GM12878 (cell line): Measurements from ENCODE around the gene SNRPA. TPM values are rescaled to one million over a fixed set of nuclear protein-coding genes. Genes with fewer than 3 reads are reported as not detected.

Source experiments
- ATAC-seq: fragments of 200-7000 bp; cut with Tn5 transposase; 3 replicates; pipeline ENCODE4 v1.9.1; 2020; ENCODE audit warnings: mild to moderate bottlenecking, moderate library complexity
- BruUV-seq: library from RNA; stranded (reverse); fragments of 400-500 nt; replicated peaks from 2 replicates; lab custom pipeline; 2021; lab: Mats Ljungman, UMichigan
- CTCF ChIA-PET: fragments of 300-600 bp; sonication (Branson Sonifier 250); formaldehyde crosslinking; extraction: SDS; loops from one replicate; lab custom pipeline; 2021; ENCODE audit warnings: inconsistent platforms; lab: Yijun Ruan, JAX
- POLR2A ChIA-PET: fragments of 350-600 bp; formaldehyde crosslinking; extraction: SDS; loops from one replicate; lab custom pipeline; 2021; ENCODE audit warnings: inconsistent platforms; lab: Charles Lee
- RAD21 ChIA-PET: fragments of 300-600 bp; sonication (Branson Sonifier 250); formaldehyde crosslinking; loops from one replicate; lab custom pipeline; 2023; ENCODE audit warnings: antibody characterized with exemption; ENCODE audit not compliant: unreplicated experiment; lab: Charles Lee
- SMC1A ChIA-PET: fragments of 300-600 bp; sonication (Branson Sonifier 250); formaldehyde crosslinking; loops from one replicate; lab custom pipeline; 2023; ENCODE audit not compliant: unreplicated experiment, uncharacterized antibody; lab: Charles Lee
- DNase-seq: peaks from one replicate; pipeline ENCODE4 v3.0.0-alpha.2; 2011; ENCODE audit warnings: low read depth, low spot score
- FAIRE-seq: peaks from 3 replicates; lab custom pipeline; 2011; peaks lifted over from hg19 to GRCh38; lab: Jason Lieb, UNC
- H2AFZ ChIP-seq: 2 replicates; pipeline ENCODE4 v1.6.0; 2011; ENCODE audit warnings: low read depth, low read length, control low read depth; ENCODE audit not compliant: control insufficient read depth
- H3K27ac ChIP-seq: 2 replicates; pipeline ENCODE4 v1.5.1; 2011; ENCODE audit warnings: control low read depth; ENCODE audit not compliant: control insufficient read depth, insufficient read depth
- H3K27me3 ChIP-seq, 2 experiments: replicated peaks in 1 of 2; 2 replicates each; pipeline versions ENCODE4 v1.6.0 to v1.6.1; 2011; ENCODE audit warnings: low read length in 1 of 2; ENCODE audit not compliant: control insufficient read depth in 2 of 2, insufficient read depth in 2 of 2
- H3K36me3 ChIP-seq, 2 experiments: 2 replicates each; pipeline ENCODE4 v1.5.1; 2011; ENCODE audit warnings: low read length in 1 of 2; ENCODE audit not compliant: control insufficient read depth in 2 of 2, insufficient read depth in 2 of 2
- H3K4me1 ChIP-seq: 2 replicates; pipeline ENCODE4 v1.6.1; 2011; ENCODE audit warnings: mild to moderate bottlenecking, low read length, moderate library complexity, mixed read lengths; ENCODE audit not compliant: control insufficient read depth, insufficient read depth
- H3K4me2 ChIP-seq: 2 replicates; pipeline ENCODE4 v1.6.0; 2011; ENCODE audit warnings: control low read depth; ENCODE audit not compliant: control insufficient read depth, insufficient read depth
- H3K4me3 ChIP-seq: fragments of 200-600 bp; sonication (generic); 2 replicates; pipeline ENCODE4 v1.5.1; 2016
- H3K79me2 ChIP-seq: 2 replicates; pipeline ENCODE4 v1.6.0; 2011; ENCODE audit warnings: low read length; ENCODE audit not compliant: control insufficient read depth, insufficient read depth
- H3K9ac ChIP-seq: 2 replicates; pipeline ENCODE4 v1.8.0; 2011; ENCODE audit warnings: low read length, control low read depth, mixed read lengths; ENCODE audit not compliant: control insufficient read depth, insufficient read depth
- H3K9me3 ChIP-seq: replicated peaks from 3 replicates; pipeline ENCODE4 v1.5.1; 2011; ENCODE audit warnings: mild to moderate bottlenecking, low read length; ENCODE audit not compliant: control insufficient read depth, insufficient read depth
- H4K20me1 ChIP-seq: 2 replicates; pipeline ENCODE4 v1.6.0; 2011; ENCODE audit not compliant: control insufficient read depth, insufficient read depth
- CHD2 ChIP-seq: IDR thresholded peaks from 2 replicates; pipeline ENCODE4 v1.6.1; 2011; ENCODE audit warnings: low read depth, low read length, improper control_type of control experiment, borderline replicate concordance
- ESRRA ChIP-seq: IDR thresholded peaks from 2 replicates; pipeline ENCODE4 v1.6.1; 2012; ENCODE audit warnings: mild to moderate bottlenecking, low read length, improper control_type of control experiment
- ETV6 ChIP-seq, 2 experiments: fragments of 450-650 bp in 1 of 2; IDR thresholded peaks in 1 of 2; conservative IDR thresholded peaks in 1 of 2; 2 replicates each; pipeline ENCODE4 v1.6.1; 2014; ENCODE audit warnings: antibody characterized with exemption in 1 of 2, borderline replicate concordance in 1 of 2, low read depth in 1 of 2, mild to moderate bottlenecking in 1 of 2, moderate library complexity in 1 of 2
- IKZF2 ChIP-seq, 2 experiments: fragments of 450-650 bp; IDR thresholded peaks; 2 replicates each; pipeline ENCODE4 v1.6.1; 2017; ENCODE audit warnings: mild to moderate bottlenecking in 2 of 2, moderate library complexity in 2 of 2
- MEF2B ChIP-seq: fragments of 450-650 bp; IDR thresholded peaks from 2 replicates; pipeline ENCODE4 v1.6.1; 2018; ENCODE audit warnings: mild to moderate bottlenecking, moderate library complexity; ENCODE audit not compliant: partially characterized antibody, poor library complexity, severe bottlenecking
- POLR2A ChIP-seq: IDR thresholded peaks from 2 replicates; pipeline ENCODE4 v1.6.1; 2011; ENCODE audit warnings: low read depth, mild to moderate bottlenecking, low read length
- SMARCA5 ChIP-seq: fragments of 450-650 bp; IDR thresholded peaks from 2 replicates; pipeline ENCODE4 v1.6.1; 2017; ENCODE audit warnings: mild to moderate bottlenecking
- SPI1 ChIP-seq: IDR thresholded peaks from 2 replicates; pipeline ENCODE4 v1.6.1; 2011; ENCODE audit warnings: low read depth, mild to moderate bottlenecking, low read length, moderate library complexity, borderline replicate concordance; ENCODE audit not compliant: insufficient read depth
- SRF ChIP-seq, 2 experiments: IDR thresholded peaks; 2 replicates each; pipeline ENCODE4 v1.6.1; 2011; ENCODE audit warnings: low read depth in 2 of 2, low read length in 2 of 2, mild to moderate bottlenecking in 1 of 2, moderate library complexity in 1 of 2
- TCF12 ChIP-seq: IDR thresholded peaks from 2 replicates; pipeline ENCODE4 v1.6.1; 2011; ENCODE audit warnings: low read depth, mild to moderate bottlenecking, low read length
- WGBS: methylation state at CpG from one replicate; pipeline ENCODE4 v1.1.6; 2016; ENCODE audit warnings: low lambda C conversion rate; ENCODE audit not compliant: insufficient replicate concordance, insufficient coverage; ENCODE audit errors: missing lambda C conversion rate; 5-methylcytosine and 5-hydroxymethylcytosine counted together
- in situ Hi-C: fragments of 300-500 bp; cut with MboI; formaldehyde crosslinking; loops from 9 replicates; pipeline ENCODE4 v1.14.3; 2018; ENCODE audit warnings: mixed read lengths
- intact Hi-C: fragments of 100-400 bp; cut with micrococcal nuclease; formaldehyde crosslinking; loops from one replicate; pipeline ENCODE4 v1.14.2; 2022; ENCODE audit not compliant: unreplicated experiment
- polyA plus RNA-seq, 11 experiments: library from polyadenylated mRNA; depleted of rRNA in 4 of 11; unstranded in 6 of 11; stranded (reverse) in 5 of 11; fragments of >200 nt; fragmentation: Nextera tagmentation in 4 of 11; fragmentation: Illumina TruSeq in 1 of 11; extraction: Ambion mirVana in 4 of 11; extraction: Trizol in 1 of 11; gene quantifications; 1 replicate in 1 of 11; 2 replicates in 10 of 11; pipeline versions ENCODE4 v1.2.1 to v1.2.3, GENCODE V29; 2011 to 2016; ENCODE audit warnings: inconsistent platforms in 2 of 11, missing spikeins in 2 of 11, low read depth in 1 of 11
- total RNA-seq, 4 experiments: library from RNA; depleted of rRNA in 3 of 4; stranded (reverse); fragments of >200 nt in 3 of 4; fragmentation: Illumina TruSeq in 1 of 4; extraction: Trizol in 1 of 4; gene quantifications; 2 replicates each; pipeline versions ENCODE4 v1.2.1 to v1.2.3, GENCODE V29; 2013 to 2021
- TF ChIP-seq, protein P1 (sequence below): fragments of 450-650 bp; IDR thresholded peaks from 2 replicates; pipeline ENCODE4 v1.6.1; 2017; ENCODE audit warnings: antibody characterized with exemption, mild to moderate bottlenecking, moderate library complexity
- TF ChIP-seq, protein P2 (sequence below), 3 experiments: IDR thresholded peaks in 2 of 3; conservative IDR thresholded peaks in 1 of 3; 2 replicates each; pipeline ENCODE4 v1.5.1; 2011; ENCODE audit warnings: low read depth in 3 of 3, low read length in 3 of 3, mild to moderate bottlenecking in 3 of 3, control low read depth in 2 of 3, moderate library complexity in 2 of 3, inconsistent platforms in 1 of 3, mixed read lengths in 1 of 3; ENCODE audit not compliant: control insufficient read depth in 2 of 3, insufficient read depth in 1 of 3; ENCODE audit errors: extremely low read depth in 1 of 3
- TF ChIP-seq, protein P3 (sequence below): fragments of 450-650 bp; IDR thresholded peaks from 2 replicates; pipeline ENCODE4 v1.6.1; 2016; ENCODE audit warnings: mild to moderate bottlenecking
- TF ChIP-seq, protein P4 (sequence below): IDR thresholded peaks from 2 replicates; pipeline ENCODE4 v1.6.1; 2012; ENCODE audit warnings: low read depth, low read length, improper control_type of control experiment

Gene SNRPA
- total and polyA plus RNA-seq, 10 of the 15 experiments (the other 5 are each of a cell fraction or from before 2014, with no cell fraction given), result 14.8 to 299 (median 202) TPM

DNA sequence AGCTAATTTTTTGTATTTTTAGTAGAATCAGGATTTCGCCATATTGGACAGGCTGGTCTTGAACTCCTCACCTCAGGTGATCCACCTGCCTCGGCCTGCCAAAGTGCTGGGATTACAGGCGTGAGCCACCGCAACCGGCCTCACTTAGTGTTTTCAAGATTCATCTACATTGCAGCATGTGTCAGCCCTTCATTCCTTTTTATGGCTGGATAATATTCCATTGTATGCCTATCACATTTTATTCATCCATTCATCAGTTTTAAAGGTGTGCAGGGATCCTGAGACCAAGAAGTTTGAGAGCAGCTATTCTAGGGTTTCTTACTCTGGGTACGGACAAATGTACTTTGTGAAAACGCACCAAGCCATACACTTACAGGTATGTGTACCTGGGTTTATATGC is 43.4 kb upstream of the SNRPA start:
- H2AFZ ChIP-seq, result no peak overlapping the region
- H4K20me1 ChIP-seq, result no peaks in the 10 kb centered on the region
- in situ Hi-C loops (no loop called here), intact Hi-C loops (no loop called here)
- H3K9me3 ChIP-seq, result no peaks in the 10 kb centered on the region
- no peak overlapping the region for H3K4me2 ChIP-seq
- DNase-seq, result no peak
- FAIRE-seq, result no peak
- ChIA-PET SMC1A (no interaction called here), POLR2A (no interaction called here), CTCF (interaction anchor here (0.9 to 1.5 kb wide), 2 partner anchors 46 to 98 kb away, joined by 3 read pairs; no protein-coding TSS in a partner anchor), RAD21 (no interaction called here)
- H3K4me3 ChIP-seq, result no peak overlapping the region
- no TSS peak for BruUV-seq
- no peaks in the 10 kb centered on the region for H3K4me1 ChIP-seq
- H3K27ac ChIP-seq, result no peak overlapping the region
- no peak overlapping the region for H3K9ac ChIP-seq
- ATAC-seq, result no peak
- WGBS, result 97% methylated on average over 7 of the region's 7 CpGs
- peaks cover 4 to 5% of the 10 kb centered on the region in 2 experiments; a peak in 3 of 4 replicates for H3K36me3 ChIP-seq
- no peaks in the 10 kb centered on the region for H3K27me3 ChIP-seq
- no peaks in the 10 kb centered on the region for H3K79me2 ChIP-seq
- TF ChIP-seq ESRRA, result no peak
- no peak for TF ChIP-seq ETV6 (conservative IDR thresholded peaks at IDR 0.05 in 1 of 2, IDR thresholded peaks at IDR 0.05 in 1 of 2; ENCODE audit: borderline replicate concordance in 1 of 2, low read depth in 1 of 2)
- TF ChIP-seq SRF (IDR thresholded peaks at IDR 0.05; ENCODE audit: low read depth in 2 of 2, low read length in 2 of 2), result no peak
- TF ChIP-seq, protein P1, sequence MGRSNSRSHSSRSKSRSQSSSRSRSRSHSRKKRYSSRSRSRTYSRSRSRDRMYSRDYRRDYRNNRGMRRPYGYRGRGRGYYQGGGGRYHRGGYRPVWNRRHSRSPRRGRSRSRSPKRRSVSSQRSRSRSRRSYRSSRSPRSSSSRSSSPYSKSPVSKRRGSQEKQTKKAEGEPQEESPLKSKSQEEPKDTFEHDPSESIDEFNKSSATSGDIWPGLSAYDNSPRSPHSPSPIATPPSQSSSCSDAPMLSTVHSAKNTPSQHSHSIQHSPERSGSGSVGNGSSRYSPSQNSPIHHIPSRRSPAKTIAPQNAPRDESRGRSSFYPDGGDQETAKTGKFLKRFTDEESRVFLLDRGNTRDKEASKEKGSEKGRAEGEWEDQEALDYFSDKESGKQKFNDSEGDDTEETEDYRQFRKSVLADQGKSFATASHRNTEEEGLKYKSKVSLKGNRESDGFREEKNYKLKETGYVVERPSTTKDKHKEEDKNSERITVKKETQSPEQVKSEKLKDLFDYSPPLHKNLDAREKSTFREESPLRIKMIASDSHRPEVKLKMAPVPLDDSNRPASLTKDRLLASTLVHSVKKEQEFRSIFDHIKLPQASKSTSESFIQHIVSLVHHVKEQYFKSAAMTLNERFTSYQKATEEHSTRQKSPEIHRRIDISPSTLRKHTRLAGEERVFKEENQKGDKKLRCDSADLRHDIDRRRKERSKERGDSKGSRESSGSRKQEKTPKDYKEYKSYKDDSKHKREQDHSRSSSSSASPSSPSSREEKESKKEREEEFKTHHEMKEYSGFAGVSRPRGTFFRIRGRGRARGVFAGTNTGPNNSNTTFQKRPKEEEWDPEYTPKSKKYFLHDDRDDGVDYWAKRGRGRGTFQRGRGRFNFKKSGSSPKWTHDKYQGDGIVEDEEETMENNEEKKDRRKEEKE, result no peak
- no peak for TF ChIP-seq SPI1
- no peak for TF ChIP-seq MEF2B
- TF ChIP-seq, protein P2, sequence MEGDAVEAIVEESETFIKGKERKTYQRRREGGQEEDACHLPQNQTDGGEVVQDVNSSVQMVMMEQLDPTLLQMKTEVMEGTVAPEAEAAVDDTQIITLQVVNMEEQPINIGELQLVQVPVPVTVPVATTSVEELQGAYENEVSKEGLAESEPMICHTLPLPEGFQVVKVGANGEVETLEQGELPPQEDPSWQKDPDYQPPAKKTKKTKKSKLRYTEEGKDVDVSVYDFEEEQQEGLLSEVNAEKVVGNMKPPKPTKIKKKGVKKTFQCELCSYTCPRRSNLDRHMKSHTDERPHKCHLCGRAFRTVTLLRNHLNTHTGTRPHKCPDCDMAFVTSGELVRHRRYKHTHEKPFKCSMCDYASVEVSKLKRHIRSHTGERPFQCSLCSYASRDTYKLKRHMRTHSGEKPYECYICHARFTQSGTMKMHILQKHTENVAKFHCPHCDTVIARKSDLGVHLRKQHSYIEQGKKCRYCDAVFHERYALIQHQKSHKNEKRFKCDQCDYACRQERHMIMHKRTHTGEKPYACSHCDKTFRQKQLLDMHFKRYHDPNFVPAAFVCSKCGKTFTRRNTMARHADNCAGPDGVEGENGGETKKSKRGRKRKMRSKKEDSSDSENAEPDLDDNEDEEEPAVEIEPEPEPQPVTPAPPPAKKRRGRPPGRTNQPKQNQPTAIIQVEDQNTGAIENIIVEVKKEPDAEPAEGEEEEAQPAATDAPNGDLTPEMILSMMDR (IDR thresholded peaks at IDR 0.05 in 2 of 3, conservative IDR thresholded peaks at IDR 0.05 in 1 of 3; ENCODE audit: control insufficient read depth in 2 of 3, extremely low read depth in 1 of 3, insufficient read depth in 1 of 3, low read depth in 3 of 3, low read length in 3 of 3), result no peak
- no peak for TF ChIP-seq CHD2
- TF ChIP-seq POLR2A, result no peak
- TF ChIP-seq TCF12, result no peak
- TF ChIP-seq SMARCA5, result no peak
- TF ChIP-seq, protein P3, sequence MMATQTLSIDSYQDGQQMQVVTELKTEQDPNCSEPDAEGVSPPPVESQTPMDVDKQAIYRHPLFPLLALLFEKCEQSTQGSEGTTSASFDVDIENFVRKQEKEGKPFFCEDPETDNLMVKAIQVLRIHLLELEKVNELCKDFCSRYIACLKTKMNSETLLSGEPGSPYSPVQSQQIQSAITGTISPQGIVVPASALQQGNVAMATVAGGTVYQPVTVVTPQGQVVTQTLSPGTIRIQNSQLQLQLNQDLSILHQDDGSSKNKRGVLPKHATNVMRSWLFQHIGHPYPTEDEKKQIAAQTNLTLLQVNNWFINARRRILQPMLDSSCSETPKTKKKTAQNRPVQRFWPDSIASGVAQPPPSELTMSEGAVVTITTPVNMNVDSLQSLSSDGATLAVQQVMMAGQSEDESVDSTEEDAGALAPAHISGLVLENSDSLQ, result no peak
- TF ChIP-seq, protein P4, sequence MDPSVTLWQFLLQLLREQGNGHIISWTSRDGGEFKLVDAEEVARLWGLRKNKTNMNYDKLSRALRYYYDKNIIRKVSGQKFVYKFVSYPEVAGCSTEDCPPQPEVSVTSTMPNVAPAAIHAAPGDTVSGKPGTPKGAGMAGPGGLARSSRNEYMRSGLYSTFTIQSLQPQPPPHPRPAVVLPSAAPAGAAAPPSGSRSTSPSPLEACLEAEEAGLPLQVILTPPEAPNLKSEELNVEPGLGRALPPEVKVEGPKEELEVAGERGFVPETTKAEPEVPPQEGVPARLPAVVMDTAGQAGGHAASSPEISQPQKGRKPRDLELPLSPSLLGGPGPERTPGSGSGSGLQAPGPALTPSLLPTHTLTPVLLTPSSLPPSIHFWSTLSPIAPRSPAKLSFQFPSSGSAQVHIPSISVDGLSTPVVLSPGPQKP, result no peak
- TF ChIP-seq IKZF2 (IDR thresholded peaks at IDR 0.05), result no peak
